HS-27A (cell line): Measurements from ENCODE around the gene XK.
"Not testable (repeated sequence)": the region's sequence is repeated elsewhere in the genome, so short reads cannot be mapped to it uniquely, and the experiment has no call there.

ENCODE experiments used
- DNase-seq: peaks from one replicate; pipeline ENCODE4 v3.0.0-alpha.2; 2012; ENCODE audit warnings: low read depth, missing footprints

Gene XK

DNA sequence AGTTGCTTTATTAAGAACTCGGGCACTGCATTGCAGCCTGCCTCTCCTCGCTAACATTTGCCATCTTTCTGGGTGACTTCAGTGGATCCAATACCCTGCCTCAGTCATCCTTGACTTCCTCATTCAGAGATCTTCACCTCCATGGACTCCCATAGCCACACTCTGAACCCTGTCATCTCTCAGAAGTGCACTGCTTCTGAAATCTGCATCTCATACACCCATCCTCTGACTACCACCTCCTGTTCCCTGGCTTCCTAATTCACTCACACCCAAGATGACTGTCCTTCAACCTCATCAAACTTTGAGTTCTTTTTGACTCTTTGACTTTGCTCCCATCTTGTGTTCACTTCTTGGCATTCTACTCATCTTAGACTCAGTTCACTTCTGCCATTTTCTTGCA is 68.9 kb downstream of the XK start:
- DNase-seq = no peak

DNA sequence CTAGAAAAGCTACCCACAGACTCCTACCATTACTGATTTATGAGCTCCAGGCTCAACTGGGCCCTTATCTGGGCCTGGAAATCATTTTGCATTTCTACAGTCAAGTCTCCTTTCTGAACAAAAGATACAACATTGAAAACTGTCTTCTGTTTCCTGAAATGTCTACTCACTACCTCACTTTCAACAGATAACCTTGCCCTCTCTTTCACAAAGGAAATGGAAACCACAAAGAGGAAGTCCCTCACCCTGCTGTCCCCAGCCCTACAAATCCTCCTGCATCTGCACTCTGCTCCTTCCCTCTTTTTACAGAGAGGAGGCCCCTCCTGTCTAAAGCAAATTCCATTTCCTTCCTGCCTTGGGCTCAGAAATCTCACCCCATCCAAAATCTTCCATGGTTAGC is 69.4 kb downstream of the XK start:
- DNase-seq = no peak

DNA sequence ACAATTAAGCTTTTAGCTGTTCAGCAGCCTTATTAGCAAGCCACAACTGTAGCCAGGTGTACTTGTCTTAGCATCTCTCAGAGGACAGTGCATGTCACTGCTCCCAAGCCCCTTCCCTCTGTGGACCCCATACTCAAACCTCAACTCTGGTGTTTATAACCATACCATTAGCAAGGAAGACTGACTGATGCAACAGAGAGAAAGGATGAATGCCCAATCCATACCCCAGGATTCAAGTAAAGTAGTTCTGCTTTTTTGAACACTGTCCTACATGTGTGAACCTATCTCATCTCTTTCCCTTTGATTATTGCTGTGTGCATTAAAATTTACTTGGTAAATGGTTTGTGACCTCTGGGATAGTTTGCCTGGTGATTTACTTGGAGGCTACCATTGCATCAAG is 71.5 kb downstream of the XK start:
- no peak for DNase-seq

DNA sequence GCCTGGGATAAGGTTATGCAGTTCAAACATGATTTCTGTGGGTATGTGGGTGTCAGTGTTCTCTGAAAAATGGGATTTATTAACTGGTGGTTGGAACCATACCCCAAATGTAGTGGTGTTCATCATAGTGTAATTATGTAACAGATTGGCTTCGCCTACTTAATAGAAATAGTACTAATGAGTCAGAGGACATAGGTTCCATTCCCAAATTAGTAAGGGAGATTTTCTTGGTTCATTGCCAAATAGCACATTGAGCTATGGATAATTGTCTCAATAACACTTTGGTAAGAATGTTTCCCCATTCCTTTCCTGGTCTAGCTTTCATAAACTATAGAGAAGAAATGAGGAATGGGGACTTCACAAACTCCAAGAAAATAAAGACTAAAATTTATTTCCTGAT is 73.8 kb downstream of the XK start:
- DNase-seq = no peak

DNA sequence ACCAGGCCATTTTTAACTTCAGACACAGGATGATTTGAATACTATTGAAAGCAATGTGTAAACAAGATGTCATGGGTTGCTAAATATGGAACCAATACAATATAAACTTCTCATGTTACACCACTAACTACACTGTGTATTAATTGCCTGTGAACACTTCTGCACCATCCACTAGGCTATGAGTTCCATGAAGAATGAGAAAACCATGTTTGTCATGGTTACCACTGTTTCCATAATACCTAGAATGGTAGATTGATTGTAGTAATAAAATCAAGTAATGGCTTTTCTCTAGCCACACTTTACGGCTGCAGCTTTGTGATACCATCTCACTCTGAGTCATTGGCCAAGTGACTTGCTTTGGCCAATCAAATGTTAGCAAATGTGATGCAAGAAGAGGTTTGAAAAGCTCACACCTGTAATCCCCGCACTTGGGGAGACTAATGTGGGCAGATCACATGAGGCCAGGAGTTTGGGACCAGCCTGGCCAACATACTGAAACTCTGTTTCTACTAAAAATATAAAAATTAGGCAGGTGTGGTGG is 74.4 kb downstream of the XK start:
- no peak for DNase-seq

DNA sequence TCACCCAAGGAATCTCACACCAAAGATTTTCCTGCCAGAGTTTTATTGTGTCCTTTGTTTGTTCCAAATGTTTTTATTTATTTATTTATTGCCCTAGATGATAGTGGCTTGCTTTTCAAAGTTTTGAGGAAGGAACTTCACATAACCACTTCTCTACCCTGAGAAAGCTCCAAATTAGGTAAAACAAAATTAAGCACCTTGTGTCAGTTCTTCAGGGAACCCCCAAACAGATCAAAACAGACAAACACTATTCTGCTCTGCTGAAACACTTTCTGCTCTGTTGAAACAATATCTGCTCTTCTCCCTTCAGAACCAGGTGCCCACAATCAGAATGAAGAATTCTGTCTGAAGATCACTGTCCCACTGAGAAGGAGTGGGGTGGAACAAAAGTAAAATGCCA is 77.8 kb downstream of the XK start:
- no peak for DNase-seq

DNA sequence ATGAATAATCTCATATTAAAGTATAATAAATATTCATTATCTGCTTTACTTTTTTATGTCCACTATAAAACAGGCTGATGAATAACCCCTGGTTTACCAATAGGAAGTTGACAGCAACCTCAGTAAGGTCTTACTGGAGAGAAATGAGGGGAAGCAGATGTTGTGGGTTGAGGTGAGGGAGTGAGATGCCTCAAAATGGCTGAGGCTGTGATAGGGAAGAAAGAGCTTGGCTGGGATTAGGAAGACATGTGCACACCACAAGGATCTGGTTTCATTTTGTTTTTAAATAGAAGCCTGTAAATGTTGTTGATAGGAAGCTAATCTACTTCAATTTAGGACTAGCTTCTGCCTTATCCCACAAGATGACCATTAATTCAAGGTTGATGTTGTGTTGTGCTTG is 79.9 kb downstream of the XK start:
- no peak for DNase-seq

DNA sequence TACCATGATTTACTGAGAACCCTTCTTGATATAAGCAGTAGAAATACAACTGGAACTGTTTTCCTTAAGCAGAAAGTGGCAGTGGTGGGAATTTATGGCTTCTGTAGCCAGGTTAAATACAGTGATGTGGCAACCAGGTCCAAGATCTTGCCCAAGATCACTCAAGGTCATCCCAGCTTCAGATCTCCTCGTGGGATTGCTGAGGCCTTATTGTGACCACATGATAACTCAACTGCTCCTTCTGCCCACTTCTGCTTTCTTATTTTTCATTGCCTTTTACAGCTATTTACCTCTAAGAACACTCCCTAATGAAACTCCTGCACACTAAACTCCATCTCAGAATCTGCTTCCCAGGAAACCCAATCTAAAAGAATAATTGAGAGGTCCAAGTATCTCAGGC is 81.8 kb downstream of the XK start:
- DNase-seq = no peak

DNA sequence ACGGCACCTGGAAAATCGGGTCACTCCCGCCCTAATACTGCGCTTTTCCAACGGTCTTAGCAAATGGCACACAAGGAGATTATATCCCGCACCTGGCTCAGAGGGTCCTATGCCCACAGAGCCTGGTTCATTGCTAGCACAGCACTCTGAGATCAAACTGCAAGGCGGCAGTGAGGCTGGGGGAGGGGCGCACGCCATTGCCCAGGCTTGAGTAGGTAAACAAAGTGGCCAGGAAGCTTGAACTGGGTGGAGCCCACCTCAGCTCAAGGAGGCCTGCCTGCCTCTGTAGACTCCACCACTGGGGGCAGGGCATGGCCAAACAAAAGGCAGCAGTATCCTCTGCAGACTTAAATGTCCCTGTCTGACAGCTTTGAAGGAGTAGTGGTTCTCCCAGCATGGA is 83.3 kb downstream of the XK start:
- DNase-seq = not testable (repeated sequence)

DNA sequence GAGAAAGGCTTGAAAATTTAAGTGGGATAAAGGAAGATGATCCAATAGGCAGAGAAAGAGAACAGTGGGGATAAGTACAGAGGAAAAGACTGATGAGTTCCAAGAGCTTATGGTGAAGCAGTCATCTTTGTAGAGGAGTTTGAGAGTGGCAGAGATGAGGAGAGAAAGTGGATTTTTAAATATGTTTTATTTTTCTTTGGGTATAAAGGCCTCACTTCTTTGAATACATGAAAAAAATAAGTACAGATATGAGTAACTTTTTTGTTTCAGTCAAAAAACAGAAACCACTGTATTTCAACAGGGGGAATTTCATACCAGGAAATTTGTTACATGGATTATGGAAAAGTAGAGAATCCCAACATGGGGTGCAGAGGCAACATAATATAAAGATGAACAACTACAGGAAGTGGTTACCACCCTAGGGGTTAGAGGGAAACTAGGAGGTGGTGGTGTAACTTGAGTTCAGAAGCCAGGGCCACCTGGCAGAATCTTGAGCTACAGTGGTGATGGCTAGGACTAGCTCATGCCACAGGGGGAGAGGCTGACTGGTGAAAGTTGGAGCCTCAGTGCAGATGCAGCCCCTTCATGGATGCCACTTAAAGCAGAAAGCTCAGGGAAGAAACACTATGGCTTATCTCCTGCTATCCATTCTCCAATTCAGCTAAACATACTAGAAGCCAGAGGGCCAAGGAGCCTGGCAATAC is 90.8 kb downstream of the XK start:
- no peak for DNase-seq

DNA sequence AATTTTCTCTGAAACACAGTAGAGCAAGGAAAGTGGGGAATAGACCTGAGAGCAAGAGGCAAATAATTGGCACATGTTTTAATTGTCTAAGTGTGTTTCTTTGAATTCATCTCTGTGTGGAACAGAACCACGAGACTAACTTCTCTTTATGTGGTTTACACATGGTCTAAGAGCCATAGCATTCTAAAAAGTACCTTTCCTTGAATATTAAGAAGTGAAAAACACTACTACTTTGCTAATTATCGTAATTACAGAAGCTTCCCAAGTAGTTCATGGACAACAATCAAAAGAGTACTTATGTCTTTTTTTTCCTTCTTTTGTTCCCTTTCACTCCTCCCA is 91.4 kb downstream of the XK start:
- DNase-seq = no peak

DNA sequence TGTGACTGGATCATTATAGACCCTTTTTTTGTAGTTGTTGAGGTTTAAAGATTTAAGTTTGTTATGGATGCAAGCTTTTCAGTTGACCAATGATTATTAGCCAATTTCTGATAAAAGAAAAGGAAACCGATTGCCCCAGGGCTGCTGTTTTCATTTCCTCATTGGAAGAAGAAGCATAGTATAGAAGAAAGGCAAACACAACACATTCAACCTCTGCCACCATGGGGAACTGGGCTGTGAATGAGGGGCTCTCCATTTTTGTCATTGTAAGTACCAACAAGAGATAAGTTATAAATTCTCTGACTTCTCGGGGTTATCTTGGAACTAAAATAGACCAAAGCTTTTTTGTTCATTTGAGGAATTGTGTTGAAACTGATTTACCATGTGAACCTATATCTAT is 94.3 kb downstream of the XK start, which contains the start of gene CYBB:
CYBB (plus strand) TSS at position 203 of the 400 bp plus-strand sequence; CDS start at position 222, 19 bp downstream.
- DNase-seq = no peak

DNA sequence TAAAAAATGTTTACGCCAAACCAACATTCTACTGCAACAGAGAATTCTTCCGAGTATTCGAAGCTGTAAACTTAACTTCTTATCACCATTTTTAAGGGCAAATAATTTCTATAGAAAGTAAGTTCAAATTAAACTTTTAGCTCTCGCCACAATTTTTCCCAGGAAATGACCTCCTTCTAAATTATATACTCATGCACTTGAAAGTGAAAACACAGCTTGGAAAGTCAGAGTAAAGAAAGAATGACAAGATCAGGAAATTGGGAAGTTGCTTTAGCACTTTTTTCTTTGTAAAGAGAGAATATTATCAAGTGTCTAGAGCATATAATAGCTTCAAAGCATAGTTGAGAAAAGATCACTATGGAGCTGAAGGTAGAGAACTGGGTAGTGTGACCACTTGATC is 95.5 kb downstream of the XK start:
- no peak for DNase-seq
